CD4-positive, alpha-beta T cell (primary cell): ENCODE data around the gene ZNF267. TPM values are rescaled to one million over a fixed set of nuclear protein-coding genes. Genes with fewer than 3 reads are reported as not detected.

Source experiments
- ATAC-seq: fragments of 200-7000 bp; cut with Tn5 transposase; one replicate; pipeline ENCODE4 v1.10.0; 2022; ENCODE audit warnings: mild to moderate bottlenecking; ENCODE audit not compliant: poor library complexity
- CTCF ChIA-PET: fragments of 350-600 bp; sonication (Branson Sonifier 250); formaldehyde crosslinking; loops from one replicate; lab custom pipeline; 2021; ENCODE audit warnings: antibody characterized with exemption, inconsistent platforms; lab: Charles Lee
- POLR2A ChIA-PET: fragments of 350-600 bp; sonication (Branson Sonifier 250); formaldehyde crosslinking; loops from one replicate; lab custom pipeline; 2021; ENCODE audit warnings: antibody characterized with exemption, inconsistent platforms; lab: Charles Lee
- DNase-seq, 14 experiments: peaks; one replicate each; pipeline ENCODE4 v3.0.0-alpha.2; 2013 to 2020; ENCODE audit warnings: mixed read lengths in 2 of 14
- H3K27ac ChIP-seq, 2 donors: one replicate each; pipeline versions ENCODE4 v1.5.1 to v1.7.0; 2013; ENCODE audit warnings: low read length in 2 of 2, low read depth in 1 of 2, mild to moderate bottlenecking in 1 of 2
- H3K27me3 ChIP-seq, 2 experiments: 1 replicate in 1 of 2; 2 replicates in 1 of 2; pipeline versions ENCODE4 v1.6.1 to v1.7.0; 2013; ENCODE audit warnings: low read length in 2 of 2, control low read depth in 1 of 2, mild to moderate bottlenecking in 1 of 2, moderate library complexity in 1 of 2; ENCODE audit not compliant: insufficient read depth in 2 of 2, control insufficient read depth in 1 of 2
- H3K36me3 ChIP-seq: one replicate; pipeline ENCODE4 v1.6.1; 2013; ENCODE audit warnings: low read length, control low read depth; ENCODE audit not compliant: insufficient read depth
- H3K4me1 ChIP-seq: one replicate; pipeline ENCODE4 v1.6.1; 2013; ENCODE audit warnings: low read length, control low read depth; ENCODE audit not compliant: insufficient read depth
- H3K4me3 ChIP-seq: one replicate; pipeline ENCODE4 v1.5.1; 2013; ENCODE audit warnings: mild to moderate bottlenecking, low read length, moderate library complexity
- H3K9me3 ChIP-seq, 2 experiments: 1 replicate in 1 of 2; 2 replicates in 1 of 2; pipeline versions ENCODE4 v1.6.1 to v1.7.0; 2013; ENCODE audit warnings: low read length in 2 of 2, mild to moderate bottlenecking in 2 of 2, control low read depth in 1 of 2, moderate library complexity in 1 of 2; ENCODE audit not compliant: control insufficient read depth in 1 of 2, insufficient read depth in 1 of 2
- H3K27ac Mint-ChIP-seq: one replicate; pipeline ENCODE4 v1.8.0; 2020; ENCODE audit warnings: mixed read lengths
- H3K27me3 Mint-ChIP-seq: one replicate; pipeline ENCODE4 v1.8.0; 2021; ENCODE audit warnings: mixed read lengths
- H3K36me3 Mint-ChIP-seq: one replicate; pipeline ENCODE4 v1.8.0; 2021; ENCODE audit warnings: low read depth, mixed read lengths
- H3K4me1 Mint-ChIP-seq: one replicate; pipeline ENCODE4 v1.8.0; 2021; ENCODE audit warnings: low read depth, mixed read lengths
- H3K4me3 Mint-ChIP-seq: one replicate; pipeline ENCODE4 v1.8.0; 2020; ENCODE audit warnings: mild to moderate bottlenecking, mixed read lengths
- H3K9me3 Mint-ChIP-seq: one replicate; pipeline ENCODE4 v1.8.0; 2020; ENCODE audit warnings: mixed read lengths
- intact Hi-C, 2 experiments: fragments of 100-400 bp; cut with DNase I in 1 of 2; cut with micrococcal nuclease in 1 of 2; formaldehyde crosslinking; loops; one replicate each; pipeline versions ENCODE4 v1.15.1 to v1.9.0; 2023 to 2025; cut with DNase I, micrococcal nuclease
- total RNA-seq, 174 experiments: library from RNA in 2 of 174; stranded (reverse) in 2 of 174; gene quantifications; one replicate each; pipeline ENCODE4 v1.2.3 and lab custom pipeline; 2021 to 2026
- TF ChIP-seq, protein P1 (sequence below): fragments of 200-600 bp; IDR thresholded peaks from one replicate; pipeline ENCODE4 v1.8.0; 2022; ENCODE audit warnings: antibody characterized with exemption, mild to moderate bottlenecking

Gene ZNF267
- total RNA-seq, 2 experiments from 2014 or later, result 56.0 to 57.9 TPM

DNA sequence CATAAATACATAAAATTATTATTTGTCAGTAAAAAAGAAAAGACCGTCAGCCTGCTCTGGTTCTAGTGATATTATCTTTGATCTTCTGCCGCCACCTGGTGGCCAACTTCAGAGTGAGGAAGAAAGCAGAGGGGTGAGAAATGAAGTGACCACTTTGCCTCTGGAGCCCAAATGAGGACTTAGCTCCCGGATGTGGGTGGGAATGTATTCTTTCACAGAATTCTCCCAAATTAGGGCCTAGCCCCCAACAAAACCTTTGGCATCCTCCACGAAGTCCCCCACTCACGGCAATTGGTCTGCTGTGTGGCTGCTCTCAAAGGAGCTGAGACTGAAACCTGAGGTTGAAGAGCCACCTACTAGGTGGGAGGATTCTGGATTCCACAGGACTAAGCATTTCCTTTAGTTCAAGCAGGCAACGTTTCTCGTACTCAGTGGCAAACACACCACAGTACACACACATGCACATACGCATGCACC lies 4.9 kb upstream of the ZNF267 start:
- DNase-seq (peak; percentile 68 to 88 (median 77)), ATAC-seq (peak; percentile 35)
- H3K36me3 Mint-ChIP-seq, result peaks cover 6% of the 10 kb centered on the region
- POLR2A ChIA-PET, result interaction anchor here (1.0 to 2.4 kb wide), 20 partner anchors 9 to 919 kb away, joined by 3 to 27 read pairs (median 5); partner anchors contain the start of genes ARMC5, FUS, KAT8 and ORAI3
- H3K4me3 ChIP-seq, result peak overlapping the region; percentile 42
- no peaks in the 10 kb centered on the region for H3K27me3 ChIP-seq
- peaks cover 39% of the 10 kb centered on the region for H3K4me1 Mint-ChIP-seq
- no peaks in the 10 kb centered on the region for H3K36me3 ChIP-seq
- H3K9me3 ChIP-seq, result no peaks in the 10 kb centered on the region
- CTCF ChIA-PET, result interaction anchor here (0.7 to 2.8 kb wide), 17 partner anchors 9 to 915 kb away, joined by 3 to 41 read pairs (median 5); partner anchors contain the start of genes ARMC5 and HSD3B7
- TF ChIP-seq, protein P1, sequence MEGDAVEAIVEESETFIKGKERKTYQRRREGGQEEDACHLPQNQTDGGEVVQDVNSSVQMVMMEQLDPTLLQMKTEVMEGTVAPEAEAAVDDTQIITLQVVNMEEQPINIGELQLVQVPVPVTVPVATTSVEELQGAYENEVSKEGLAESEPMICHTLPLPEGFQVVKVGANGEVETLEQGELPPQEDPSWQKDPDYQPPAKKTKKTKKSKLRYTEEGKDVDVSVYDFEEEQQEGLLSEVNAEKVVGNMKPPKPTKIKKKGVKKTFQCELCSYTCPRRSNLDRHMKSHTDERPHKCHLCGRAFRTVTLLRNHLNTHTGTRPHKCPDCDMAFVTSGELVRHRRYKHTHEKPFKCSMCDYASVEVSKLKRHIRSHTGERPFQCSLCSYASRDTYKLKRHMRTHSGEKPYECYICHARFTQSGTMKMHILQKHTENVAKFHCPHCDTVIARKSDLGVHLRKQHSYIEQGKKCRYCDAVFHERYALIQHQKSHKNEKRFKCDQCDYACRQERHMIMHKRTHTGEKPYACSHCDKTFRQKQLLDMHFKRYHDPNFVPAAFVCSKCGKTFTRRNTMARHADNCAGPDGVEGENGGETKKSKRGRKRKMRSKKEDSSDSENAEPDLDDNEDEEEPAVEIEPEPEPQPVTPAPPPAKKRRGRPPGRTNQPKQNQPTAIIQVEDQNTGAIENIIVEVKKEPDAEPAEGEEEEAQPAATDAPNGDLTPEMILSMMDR, result peak; percentile 94
- intact Hi-C loops, result loop anchor here (1.0 to 10.0 kb wide), 11 partner anchors 9 to 1024 kb away; partner anchors contain the start of genes ARMC5 (in 2 of the 2), FUS (in 2 of the 2), HSD3B7 (in 2 of the 2) and RUSF1 (in 1 of the 2)
- H3K27me3 Mint-ChIP-seq, result no peaks in the 10 kb centered on the region
- peak overlapping the region; percentile 49 to 92 for H3K27ac ChIP-seq
- H3K4me3 Mint-ChIP-seq, result peak overlapping the region; percentile 78
- peak overlapping the region; percentile 74 for H3K27ac Mint-ChIP-seq
- H3K9me3 Mint-ChIP-seq, result no peaks in the 10 kb centered on the region
- H3K4me1 ChIP-seq, result peaks cover 43% of the 10 kb centered on the region

DNA sequence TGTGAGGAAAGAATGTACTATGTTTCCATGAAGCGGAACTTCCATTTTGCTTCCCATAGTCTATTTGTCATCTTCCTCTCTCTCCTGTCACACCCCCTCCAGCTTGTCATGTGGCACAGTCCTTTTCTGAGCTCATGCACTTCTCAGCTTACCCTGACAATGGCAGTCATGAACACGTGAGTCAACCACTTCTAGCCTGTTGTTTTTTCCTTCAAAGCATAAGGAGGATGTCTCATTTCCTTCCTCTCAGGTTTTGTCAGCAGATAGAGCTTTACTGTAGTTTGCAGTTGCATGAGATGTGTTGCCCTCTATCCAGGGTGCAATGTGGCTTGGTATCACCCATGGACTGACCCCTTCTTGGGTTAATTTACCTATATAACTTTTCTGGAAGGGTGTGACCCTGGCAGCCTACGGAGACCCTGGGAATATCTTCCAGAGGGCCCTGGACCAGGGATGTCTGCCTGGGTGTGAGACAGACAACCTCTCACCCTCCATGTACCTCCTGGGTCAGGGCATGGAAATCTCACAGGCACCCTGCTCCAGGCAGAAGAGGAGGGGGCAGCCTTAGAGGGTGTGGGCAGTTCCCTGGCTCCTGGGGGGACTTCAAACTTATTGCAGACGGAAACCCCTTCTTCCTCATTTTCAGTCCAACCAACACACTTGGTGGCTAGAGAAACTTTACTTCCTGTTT lies 4.0 kb upstream of the ZNF267 start:
- ChIA-PET POLR2A (interaction anchor here (0.6 to 2.4 kb wide), 26 partner anchors 8 to 920 kb away, joined by 3 to 27 read pairs (median 4); partner anchors contain the start of genes ARMC5, FUS, KAT8 and ORAI3), CTCF (interaction anchor here (0.7 to 2.8 kb wide), 11 partner anchors 8 to 910 kb away, joined by 3 to 41 read pairs (median 5); partner anchors contain the start of genes ARMC5 and HSD3B7)
- no peaks in the 10 kb centered on the region for H3K9me3 ChIP-seq
- H3K27me3 ChIP-seq, result no peaks in the 10 kb centered on the region
- intact Hi-C loops, result loop anchor here (2.0 to 10.0 kb wide), 10 partner anchors 157 to 1025 kb away; partner anchors contain the start of genes ARMC5 (in 2 of the 2), FUS (in 2 of the 2), PYCARD (in 1 of the 2) and RUSF1 (in 1 of the 2)
- ATAC-seq (peak; percentile 77), DNase-seq (peak; percentile 37 to 95 (median 64))
- no peaks in the 10 kb centered on the region for H3K27me3 Mint-ChIP-seq
- peak overlapping the region; percentile 28 for H3K4me3 ChIP-seq
- H3K4me1 ChIP-seq, result peaks cover 45% of the 10 kb centered on the region
- TF ChIP-seq, protein P1, result no peak
- H3K36me3 ChIP-seq, result no peaks in the 10 kb centered on the region
- peak overlapping the region; percentile 82 to 92 for H3K27ac ChIP-seq
- no peaks in the 10 kb centered on the region for H3K9me3 Mint-ChIP-seq
- peak overlapping the region; percentile 63 for H3K4me3 Mint-ChIP-seq
- peaks cover 13% of the 10 kb centered on the region for H3K36me3 Mint-ChIP-seq
- peaks cover 44% of the 10 kb centered on the region for H3K4me1 Mint-ChIP-seq
- peak overlapping the region; percentile 74 for H3K27ac Mint-ChIP-seq

DNA sequence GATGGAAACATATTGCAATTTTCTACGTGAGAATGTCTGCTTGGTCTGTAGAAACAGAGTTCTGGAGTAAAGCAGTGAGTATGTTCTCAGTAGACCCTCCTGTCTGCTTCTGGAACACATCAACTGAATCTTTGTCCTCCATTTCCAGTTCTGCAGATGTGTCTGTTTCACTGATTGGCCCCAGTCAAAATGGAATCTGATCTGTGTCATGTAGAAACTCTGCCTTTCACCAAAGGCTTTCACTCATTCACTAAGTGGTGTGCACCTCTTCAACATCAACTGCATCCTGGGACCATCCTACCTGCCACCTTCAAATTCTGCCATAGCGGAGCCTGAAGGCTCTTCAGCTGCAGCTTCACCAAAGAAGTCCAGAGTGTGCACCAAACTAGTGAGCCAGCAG lies 2.8 kb upstream of the ZNF267 start:
- Histone ChIP-seq H3K27ac (no peak overlapping the region), H3K4me1 (peaks cover 55% of the 10 kb centered on the region)
- POLR2A ChIA-PET, result interaction anchor here (1.0 to 1.1 kb wide), 2 partner anchors 411 to 797 kb away, joined by 3 read pairs; partner anchors contain the start of genes ARMC5 and ZNF668

More for the DNA sequence above, 2.8 kb upstream of the ZNF267 start:
- Histone ChIP-seq H3K4me3 (no peak overlapping the region), H3K9me3 (no peaks in the 10 kb centered on the region), H3K27me3 (no peaks in the 10 kb centered on the region), H3K36me3 (no peaks in the 10 kb centered on the region)
- TF ChIP-seq, protein P1, result no peak
- intact Hi-C loops, result loop anchor here in 1 of 2 experiments (10.0 kb wide), 1 partner anchor 666 kb away; the partner anchor contains the start of gene PYCARD
- peak overlapping the region; percentile 4 for H3K4me3 Mint-ChIP-seq
- no peak for DNase-seq
- no peaks in the 10 kb centered on the region for H3K27me3 Mint-ChIP-seq
- H3K9me3 Mint-ChIP-seq, result no peaks in the 10 kb centered on the region
- CTCF ChIA-PET, result no interaction called here
- H3K36me3 Mint-ChIP-seq, result peaks cover 20% of the 10 kb centered on the region
- H3K4me1 Mint-ChIP-seq, result peaks cover 55% of the 10 kb centered on the region
- no peak for ATAC-seq
- H3K27ac Mint-ChIP-seq, result peak overlapping the region; percentile 74
